ENCODE measurements around the gene CHPF. TPM values are rescaled to one million over a fixed set of nuclear protein-coding genes. Genes with fewer than 3 reads are reported as not detected.

The CHPF gene
- total RNA-seq, 1 donor from 2014 or later, result 81.0 TPM

DNA sequence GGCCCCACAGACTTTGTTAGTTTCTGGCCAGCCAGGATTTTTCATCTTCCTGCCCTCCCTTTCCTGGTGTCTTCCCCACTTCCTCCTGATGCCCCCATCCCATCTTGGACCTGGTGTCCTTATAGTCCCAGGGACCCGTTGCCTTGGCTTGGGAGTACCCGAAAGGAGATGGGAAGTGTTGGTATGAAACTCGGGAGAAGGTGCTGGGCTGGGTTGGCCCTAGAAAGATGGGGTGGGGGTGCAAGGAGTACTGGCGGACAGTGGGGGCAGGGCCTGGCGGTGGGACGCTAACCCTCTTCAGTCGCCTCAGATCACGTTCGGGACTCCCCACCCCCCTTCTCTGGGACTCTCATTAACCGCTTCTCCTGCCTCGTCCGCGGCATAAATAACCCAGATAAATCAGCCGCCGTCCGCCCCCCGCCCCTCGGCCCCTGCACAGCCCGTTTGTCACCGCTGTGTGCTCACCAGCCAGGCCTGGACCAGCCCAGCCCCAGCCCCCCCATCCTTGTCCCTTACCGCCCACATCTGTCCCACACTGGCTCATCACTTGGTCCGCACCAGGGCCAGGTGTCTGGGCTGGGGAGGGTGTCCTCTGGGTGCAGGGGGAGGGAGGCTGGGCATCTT is 33.0 kb downstream of the CHPF start:
- TF ChIP-seq, protein P1, sequence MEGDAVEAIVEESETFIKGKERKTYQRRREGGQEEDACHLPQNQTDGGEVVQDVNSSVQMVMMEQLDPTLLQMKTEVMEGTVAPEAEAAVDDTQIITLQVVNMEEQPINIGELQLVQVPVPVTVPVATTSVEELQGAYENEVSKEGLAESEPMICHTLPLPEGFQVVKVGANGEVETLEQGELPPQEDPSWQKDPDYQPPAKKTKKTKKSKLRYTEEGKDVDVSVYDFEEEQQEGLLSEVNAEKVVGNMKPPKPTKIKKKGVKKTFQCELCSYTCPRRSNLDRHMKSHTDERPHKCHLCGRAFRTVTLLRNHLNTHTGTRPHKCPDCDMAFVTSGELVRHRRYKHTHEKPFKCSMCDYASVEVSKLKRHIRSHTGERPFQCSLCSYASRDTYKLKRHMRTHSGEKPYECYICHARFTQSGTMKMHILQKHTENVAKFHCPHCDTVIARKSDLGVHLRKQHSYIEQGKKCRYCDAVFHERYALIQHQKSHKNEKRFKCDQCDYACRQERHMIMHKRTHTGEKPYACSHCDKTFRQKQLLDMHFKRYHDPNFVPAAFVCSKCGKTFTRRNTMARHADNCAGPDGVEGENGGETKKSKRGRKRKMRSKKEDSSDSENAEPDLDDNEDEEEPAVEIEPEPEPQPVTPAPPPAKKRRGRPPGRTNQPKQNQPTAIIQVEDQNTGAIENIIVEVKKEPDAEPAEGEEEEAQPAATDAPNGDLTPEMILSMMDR (IDR thresholded peaks at IDR 0.05; ENCODE audit: unreplicated experiment), result no peak
- Mint-ChIP-seq H3K27me3 (ENCODE audit: low read depth) (peaks cover 56% of the 10 kb centered on the region), H3K4me3 (peak overlapping the region; percentile 55), H3K27ac (peak overlapping the region; percentile 41), H3K4me1 (peaks cover 49% of the 10 kb centered on the region), H3K9me3 (no peaks in the 10 kb centered on the region), H3K36me3 (peaks cover 3% of the 10 kb centered on the region)
- DNase-seq (ENCODE audit: low spot score in 2 of 2, unreplicated experiment in 2 of 2), result no peak

DNA sequence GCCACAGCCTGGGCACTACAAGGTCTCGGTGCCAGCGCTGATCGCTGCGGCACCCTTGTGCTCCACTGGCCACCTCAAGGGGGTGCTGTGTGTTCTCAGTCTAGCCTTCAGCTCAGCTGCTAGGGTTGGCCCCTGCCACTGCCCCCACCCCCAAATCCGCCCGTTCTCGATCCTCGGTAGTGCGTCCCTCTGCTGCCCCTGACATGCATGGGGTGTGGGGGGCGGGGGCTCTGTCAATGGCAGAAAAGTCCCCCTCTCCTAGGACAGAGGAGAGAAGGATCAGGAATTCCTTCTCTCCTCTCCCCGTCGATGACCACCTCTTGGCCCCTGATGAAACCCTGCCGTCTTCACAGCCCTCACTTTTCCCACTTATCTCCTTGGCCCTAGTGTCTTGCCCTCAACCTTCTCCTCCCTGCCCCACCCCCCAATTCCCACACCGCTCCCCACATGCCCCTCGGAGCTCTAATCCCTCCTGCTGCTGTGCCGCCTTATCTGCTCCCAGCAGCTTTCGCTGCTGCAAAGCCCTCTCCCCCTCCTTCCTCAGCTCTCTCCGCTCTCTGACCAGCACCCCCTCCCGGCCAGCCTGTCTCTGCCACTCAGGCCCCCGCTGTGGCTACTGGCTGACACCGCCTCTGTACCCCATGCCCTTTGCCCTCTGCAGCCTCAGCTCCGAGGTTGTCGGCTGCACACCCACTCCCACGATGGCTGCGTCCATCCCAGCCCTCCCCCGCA is 33.7 kb downstream of the CHPF start:
- Mint-ChIP-seq H3K9me3 (no peaks in the 10 kb centered on the region), H3K4me1 (peaks cover 49% of the 10 kb centered on the region), H3K27me3 (ENCODE audit: low read depth) (peaks cover 49% of the 10 kb centered on the region), H3K27ac (peak overlapping the region; percentile 41), H3K4me3 (peak overlapping the region; percentile 55), H3K36me3 (peaks cover 5% of the 10 kb centered on the region)
- peak in 1 of 2 experiments; percentile 67 for DNase-seq (ENCODE audit: low spot score in 2 of 2, unreplicated experiment in 2 of 2)
- TF ChIP-seq, protein P1 (IDR thresholded peaks at IDR 0.05; ENCODE audit: unreplicated experiment), result peak; percentile 23

DNA sequence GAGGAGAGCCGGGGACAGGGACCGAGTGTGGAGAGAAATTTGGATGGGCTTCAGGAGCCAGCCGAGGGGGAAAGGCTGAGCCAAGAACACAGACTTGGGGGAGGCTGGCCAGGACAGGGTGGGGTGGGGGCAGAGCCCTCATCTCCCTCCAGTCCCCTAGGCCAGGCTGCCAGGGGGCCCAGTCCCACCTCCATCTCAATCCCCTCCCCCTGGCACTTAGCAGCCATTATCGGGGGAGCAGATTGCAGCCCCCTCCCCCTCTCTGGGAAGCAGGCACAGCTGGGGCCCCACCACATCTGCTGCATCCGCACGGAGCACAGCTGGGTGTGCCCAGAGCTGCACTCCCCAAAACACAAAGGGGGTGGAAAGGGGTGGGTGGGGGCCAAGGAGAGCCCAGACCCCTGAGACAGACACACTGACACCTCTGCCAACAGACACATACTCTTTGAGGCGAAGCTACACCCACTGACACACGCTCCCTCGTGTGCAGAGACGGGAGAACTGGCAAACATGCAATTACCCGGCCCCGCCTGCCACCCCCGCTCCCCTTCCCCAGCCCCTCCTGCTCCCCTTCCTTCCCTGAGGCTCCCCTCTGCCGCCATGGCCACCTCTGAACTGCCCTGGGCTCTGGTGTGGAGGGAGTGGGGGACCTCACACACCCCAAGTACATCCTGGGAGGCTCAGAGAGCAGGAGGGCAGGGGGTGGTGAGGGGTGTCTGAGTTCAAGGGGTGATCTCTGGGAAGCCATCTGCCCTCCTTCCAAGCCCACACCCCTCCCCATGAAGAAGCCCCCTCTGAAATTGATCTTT is 34.4 kb downstream of the CHPF start:
- H3K27ac Mint-ChIP-seq, result no peak overlapping the region
- no peak for DNase-seq (ENCODE audit: low spot score in 2 of 2, unreplicated experiment in 2 of 2)
- H3K36me3 Mint-ChIP-seq, result peaks cover 13% of the 10 kb centered on the region
- H3K4me1 Mint-ChIP-seq, result peaks cover 46% of the 10 kb centered on the region
- peak overlapping the region; percentile 55 for H3K4me3 Mint-ChIP-seq
- TF ChIP-seq, protein P1 (IDR thresholded peaks at IDR 0.05; ENCODE audit: unreplicated experiment), result no peak
- H3K27me3 Mint-ChIP-seq (ENCODE audit: low read depth), result peaks cover 44% of the 10 kb centered on the region
- H3K9me3 Mint-ChIP-seq, result no peaks in the 10 kb centered on the region

DNA sequence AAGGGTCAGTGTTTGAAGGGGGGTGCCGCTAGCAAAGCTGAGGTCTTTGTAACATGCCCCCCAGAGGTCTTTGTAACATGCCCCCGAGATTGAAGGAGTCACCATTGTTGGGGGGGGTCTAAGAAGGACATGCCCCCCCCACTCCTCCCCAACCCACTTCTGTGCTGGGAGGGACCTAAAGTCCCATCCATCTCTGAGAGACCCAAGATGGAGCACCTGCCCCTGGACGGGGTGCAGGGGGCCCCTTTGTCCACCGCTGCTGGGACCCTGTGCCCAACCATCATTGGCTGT is 35.2 kb downstream of the CHPF start:
- Mint-ChIP-seq H3K36me3 (peaks cover 14% of the 10 kb centered on the region), H3K9me3 (no peaks in the 10 kb centered on the region), H3K4me3 (no peak overlapping the region), H3K4me1 (peaks cover 38% of the 10 kb centered on the region), H3K27ac (no peak overlapping the region), H3K27me3 (ENCODE audit: low read depth) (peaks cover 36% of the 10 kb centered on the region)
- TF ChIP-seq, protein P1 (IDR thresholded peaks at IDR 0.05; ENCODE audit: unreplicated experiment), result no peak
- DNase-seq (ENCODE audit: low spot score in 2 of 2, unreplicated experiment in 2 of 2), result no peak

DNA sequence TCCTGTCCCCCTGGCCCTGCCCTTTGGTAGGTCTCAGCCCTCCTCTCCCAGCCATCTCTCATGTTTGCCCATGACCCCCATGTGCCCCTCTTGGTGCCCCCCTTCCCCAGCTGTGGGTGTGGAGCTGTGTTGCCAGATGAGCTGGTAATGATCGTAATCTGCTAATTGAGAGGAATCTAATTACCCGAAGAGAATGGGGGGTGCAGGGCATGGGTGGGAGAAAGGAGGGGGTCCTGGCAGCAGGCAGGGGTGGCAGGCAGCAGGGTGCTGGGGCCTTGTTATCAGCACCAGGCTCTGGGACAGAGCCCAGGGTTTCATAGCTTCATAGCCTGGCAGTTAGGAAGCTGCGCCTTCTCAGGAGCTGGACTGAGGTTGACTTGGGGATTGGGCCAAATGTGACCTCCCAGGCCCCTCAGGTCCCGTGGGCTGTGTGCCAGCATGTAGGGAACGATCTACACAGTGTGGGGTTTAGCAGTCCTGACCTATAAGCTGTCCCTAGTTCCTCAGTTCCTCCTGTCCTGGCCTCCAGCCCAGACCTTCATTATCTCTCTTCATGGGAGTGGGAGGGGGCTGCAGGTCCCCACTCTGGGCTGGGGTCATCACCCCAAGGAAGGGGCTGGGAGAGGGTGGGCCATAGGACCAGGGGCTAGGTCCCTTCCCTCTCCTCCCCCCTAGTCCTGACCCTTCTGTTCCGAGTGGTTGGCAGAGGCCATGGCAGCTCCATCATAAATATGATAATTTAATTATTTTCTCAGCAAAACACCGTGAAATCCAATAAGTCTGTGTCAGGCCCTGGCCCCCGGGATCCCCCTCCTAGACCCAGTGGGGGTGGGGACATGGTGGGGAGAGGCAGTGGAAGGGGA is 35.8 kb downstream of the CHPF start:
- Mint-ChIP-seq H3K4me3 (no peak overlapping the region), H3K36me3 (peaks cover 14% of the 10 kb centered on the region), H3K9me3 (no peaks in the 10 kb centered on the region), H3K27ac (no peak overlapping the region), H3K27me3 (ENCODE audit: low read depth) (peaks cover 31% of the 10 kb centered on the region), H3K4me1 (peaks cover 33% of the 10 kb centered on the region)
- TF ChIP-seq, protein P1 (IDR thresholded peaks at IDR 0.05; ENCODE audit: unreplicated experiment), result no peak
- no peak for DNase-seq (ENCODE audit: low spot score in 2 of 2, unreplicated experiment in 2 of 2)
